Ecto neural progenitor cell (in vitro differentiated cells): ENCODE results near the gene GNG4.

Experiments used
- DNase-seq: peaks from one replicate; pipeline ENCODE4 v3.0.0-alpha.2; 2018; ENCODE audit warnings: low spot score

The GNG4 gene

DNA sequence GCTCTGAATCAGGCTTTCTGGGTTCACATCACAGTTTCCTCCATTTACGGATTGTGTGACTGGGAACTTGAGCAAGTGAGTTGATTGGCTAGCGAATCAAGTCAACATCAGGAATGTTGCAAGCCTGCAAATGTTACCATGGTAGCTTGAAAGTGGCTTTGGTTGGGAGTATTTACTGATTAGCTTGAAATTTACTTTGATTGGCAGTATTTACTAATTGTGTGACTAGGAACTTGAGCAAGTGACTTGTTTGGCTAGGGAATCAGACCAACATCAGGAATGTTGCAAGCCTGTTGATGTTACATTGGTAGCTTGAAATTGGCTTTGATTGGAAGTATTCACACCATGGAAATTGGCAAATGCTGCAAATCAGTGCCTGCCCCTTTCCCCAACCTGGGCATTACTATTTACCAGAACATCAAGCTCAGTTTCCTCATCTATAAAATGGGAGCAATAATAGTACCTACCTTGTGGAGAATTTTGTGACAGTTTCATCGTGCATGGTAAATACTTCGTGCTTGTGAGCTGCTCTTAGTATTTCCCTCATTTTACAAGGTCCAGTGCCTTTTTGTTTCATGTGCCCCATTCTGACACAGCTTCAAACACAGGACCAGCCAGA, 122.3 kb downstream of the GNG4 start:
- DNase-seq: no peak

- no peak for DNase-seq
These were observed 124.3 kb downstream of the GNG4 start for GRCh38 chr1:235525314-235525713.

DNA sequence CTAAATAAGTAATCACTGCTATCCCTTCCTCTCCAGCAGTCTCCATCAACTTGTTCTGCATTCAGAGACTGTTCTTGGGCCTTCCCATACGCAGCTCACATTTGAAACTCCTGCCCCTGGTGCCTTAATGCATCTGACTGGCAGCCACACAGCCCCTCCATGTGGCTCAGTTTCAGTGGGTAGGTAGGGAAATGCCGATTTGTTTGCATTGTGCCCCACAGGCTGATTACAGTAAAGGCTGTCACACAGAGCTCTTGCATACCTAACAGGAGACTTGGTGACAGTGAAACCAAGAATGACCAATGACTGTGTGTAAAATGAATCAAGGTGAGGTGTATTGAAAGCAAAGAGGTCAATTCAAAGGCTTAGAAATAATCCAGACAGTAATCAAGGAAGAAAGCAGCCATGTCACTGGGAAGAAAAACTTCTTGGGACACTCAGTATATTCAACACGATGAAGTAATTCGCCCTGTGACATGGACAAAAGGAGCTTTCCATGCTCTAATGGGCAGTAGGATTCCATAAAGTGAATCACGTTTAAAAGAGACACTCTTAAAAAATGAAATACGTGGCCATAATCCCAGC, 132.6 kb downstream of the GNG4 start:
- DNase-seq: no peak

GRCh38 chr1:235515844-235516512, 133.6 kb downstream of the GNG4 start:
- no peak for DNase-seq

DNA sequence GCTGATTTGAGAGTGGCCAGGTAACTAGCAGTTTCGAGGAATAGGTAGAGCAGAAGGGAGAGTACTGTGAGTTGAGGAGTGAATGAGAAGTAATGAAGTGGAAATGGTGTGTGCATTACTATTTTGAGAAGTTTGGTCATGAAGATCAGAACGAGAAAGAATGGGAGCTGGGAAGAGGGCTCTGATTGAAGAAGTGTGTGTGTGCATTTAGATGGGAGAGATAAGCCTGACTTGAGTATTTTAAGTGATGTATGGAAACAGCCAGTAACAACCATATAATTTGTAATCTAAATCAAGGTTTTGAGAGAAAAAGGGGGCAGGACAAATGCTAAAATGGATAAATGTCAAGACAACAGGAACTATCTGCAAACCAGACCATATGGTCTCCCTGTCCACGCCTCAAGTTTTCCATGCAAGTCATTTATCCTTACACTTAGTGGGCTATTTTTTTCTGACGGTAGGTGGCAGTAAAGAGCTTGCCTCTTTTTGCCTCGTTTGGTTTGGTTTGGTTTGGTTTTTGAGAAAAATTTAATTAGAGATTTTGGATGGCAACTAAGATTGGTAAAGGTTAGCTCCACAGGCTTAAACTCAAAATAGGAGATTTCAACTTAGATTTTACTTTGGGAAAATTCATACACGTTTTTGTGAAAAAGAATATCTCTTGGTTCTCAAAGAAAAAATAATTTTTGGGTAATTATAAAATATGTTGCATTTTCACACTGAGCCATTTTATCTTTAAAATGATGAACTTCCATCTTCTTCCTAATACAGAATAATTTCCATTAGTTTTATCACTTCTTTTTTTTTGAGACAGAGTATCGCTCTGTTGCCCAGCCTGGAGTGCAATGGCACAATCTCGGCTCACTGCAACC, 135.9 kb downstream of the GNG4 start:
- no peak for DNase-seq

DNA sequence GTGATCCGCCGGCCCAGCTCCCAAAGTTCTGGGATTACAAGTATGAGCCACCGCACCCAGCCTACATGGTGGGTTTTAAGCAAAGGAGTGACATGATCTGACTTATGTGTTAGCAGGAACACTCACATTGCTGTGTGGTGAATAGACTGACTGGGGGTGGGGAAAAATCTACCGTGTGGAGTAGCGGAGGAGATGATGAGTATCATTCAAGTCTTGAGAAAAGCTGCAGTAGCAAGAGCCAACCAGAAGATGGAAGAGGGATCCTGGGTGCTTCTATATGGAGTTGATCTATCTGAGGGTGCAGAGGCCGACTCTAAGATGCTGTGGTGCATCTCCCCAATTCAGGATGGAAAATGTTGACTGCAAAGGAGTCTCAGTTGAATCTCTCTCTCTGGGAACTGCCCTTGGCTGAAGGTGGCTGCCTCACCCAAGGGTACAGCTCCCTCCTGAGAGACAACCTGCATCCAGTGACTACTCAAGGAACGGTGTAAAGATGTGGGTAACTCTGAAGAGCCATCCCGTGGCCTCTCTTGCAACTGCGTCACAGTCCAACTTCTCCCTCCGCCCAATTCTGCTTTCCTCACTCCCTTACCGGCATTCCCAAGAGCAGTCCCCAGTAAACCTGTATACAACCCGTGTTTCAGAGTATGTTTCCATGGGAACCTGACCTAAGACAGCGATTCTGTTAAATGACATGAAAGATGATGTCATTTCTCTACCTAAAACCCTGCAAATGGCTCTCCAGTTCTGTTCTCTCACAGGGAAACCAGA, 137.9 kb downstream of the GNG4 start:
- DNase-seq: no peak

GRCh38 chr1:235510823-235511222, 138.8 kb downstream of the GNG4 start:
- no peak for DNase-seq

DNA sequence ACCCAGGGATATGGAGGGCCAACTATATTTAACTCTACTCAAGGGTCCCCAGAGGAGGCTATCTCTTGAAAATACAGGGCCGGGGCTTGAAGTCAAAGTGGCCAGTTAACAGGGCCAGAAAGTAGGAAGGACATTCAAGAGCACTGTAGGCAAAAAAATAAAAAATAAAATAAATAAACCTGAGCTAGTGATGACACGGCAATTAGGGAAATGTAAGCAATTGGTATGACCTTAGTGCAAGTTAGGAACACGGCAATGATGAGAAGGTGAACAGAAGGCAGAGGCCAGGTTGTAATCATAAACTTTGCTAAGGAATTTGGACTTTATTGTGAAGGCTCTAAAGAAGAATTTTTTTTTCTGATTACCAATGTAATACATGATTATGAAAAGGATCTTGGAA, 142.0 kb downstream of the GNG4 start:
- DNase-seq: no peak

DNA sequence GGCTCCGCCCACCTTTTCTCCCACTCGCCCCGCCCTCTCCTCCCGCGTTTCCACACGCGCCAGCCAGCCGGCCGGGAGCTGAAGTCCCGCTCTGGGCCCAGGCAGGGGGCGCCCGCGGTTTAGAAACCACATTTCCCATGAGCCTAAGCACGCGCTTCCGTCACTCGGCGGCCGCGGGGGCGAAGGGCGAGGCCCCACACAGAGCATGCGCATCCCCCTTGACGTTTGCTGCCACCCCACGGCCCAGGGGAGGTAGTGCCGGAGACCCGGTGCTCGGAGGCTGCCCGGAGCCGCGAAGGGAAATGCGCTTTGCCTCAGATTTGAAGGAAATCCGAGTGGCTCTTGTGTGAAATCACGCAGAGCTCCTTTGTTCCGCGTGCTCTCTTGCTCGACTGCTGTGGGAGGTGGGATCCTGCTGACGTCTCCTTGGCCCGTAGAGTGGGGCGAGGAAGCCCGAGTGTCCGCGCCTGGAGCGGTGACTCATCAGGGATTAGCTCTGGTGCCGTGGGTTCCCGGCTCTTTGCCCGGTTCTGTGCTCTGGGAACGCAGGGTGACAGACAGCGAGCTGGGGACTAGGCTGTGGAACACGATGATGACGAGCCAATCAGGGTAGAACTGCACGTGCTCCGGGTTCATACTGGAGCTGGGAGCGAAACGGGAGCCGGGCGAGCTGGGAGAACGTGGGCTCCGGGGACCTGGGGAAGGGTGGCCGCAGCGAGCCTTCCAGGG, 144.9 kb downstream of the GNG4 start:
- peak; percentile 100 for DNase-seq

DNA sequence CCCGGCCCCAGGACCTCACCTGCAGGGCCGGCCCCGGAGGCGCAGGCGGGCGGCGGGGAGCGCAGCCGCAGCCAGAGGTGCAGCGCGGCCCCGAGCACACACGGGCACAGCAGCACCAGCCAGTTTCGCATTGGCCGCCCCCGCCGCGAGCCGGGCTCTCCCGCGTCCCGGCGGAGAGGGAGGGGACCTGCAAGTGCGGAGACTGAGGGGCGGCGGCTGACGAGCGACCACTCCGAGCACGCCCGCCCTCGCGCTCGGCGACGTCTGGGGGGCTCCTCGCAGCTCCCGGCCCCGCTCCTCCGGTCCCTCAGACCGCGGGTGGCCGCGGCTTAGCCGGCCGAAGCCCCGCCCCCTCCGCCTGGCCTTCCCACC, 145.5 kb downstream of the GNG4 start, which contains the start of gene B3GALNT2:
Gene B3GALNT2 (minus strand): TSS at position 331 of the 372 bp plus-strand sequence. CDS start 200 bp downstream, at position 131.
- DNase-seq: no peak

DNA sequence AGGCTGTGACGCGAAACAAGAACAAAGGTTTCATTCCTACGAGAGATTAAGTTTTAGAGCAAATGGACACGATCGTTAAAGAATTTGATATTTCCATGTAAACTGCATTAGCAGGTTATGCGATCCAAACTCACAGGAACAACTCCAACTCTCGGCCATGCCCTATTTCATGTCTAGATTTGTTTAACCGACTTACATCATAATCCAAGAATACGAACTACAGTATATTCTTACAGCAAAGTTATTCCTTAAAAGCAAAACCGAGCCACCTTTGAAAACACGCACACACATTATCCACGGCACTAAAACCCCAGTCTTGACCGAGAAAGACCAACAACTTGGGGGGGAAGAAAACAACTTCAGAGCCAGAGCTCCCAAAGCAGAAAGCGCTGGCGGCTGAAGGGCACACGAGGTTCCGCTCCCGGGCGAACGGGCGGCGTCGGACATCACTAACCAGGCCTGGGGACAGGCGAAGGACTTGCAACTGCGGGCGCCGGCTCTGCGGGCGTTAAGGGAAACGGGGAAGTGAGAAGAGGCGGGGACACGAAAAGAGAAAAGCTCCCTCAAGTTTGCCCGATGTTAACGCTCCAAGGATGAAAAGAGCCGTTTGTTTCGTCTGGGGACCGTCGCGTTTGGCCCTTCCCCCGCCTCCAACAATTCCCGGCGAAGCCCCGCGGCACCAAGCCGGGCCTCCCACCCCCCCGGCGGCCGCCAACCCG, 146.0 kb downstream of the GNG4 start:
- DNase-seq: no peak

GRCh38 chr1:235502601-235503402, 146.8 kb downstream of the GNG4 start:
- no peak for DNase-seq

DNA sequence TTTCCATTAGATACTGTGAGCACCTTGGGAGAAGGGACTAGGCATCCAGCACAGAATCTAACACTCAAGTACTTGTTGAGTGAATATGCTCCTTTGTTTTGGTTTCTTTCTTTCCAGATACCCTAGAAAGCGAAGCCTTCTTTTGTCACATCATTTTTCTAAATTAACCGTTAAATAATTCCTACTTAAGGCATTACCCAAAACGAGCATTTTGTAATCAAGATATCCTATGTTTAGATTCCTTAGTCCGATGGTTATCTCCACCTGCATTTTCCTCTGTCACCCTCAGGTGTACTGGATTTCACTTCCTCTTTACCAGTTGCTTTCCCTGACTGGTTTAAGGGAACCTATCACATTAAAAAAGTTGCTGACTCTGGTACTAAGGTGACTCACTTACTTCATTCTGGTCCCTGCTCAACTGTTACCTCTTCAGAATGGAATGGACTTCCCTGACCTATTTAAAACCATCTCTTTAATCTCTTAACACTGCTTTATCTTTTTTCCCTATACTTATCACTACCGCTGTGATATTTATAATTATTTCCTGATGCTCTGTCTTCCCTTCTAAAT, 148.5 kb downstream of the GNG4 start:
- DNase-seq: no peak
